ENCODE measurements around the gene NOP16. TPM values are rescaled to one million over a fixed set of nuclear protein-coding genes. Genes with fewer than 3 reads are reported as not detected.

The NOP16 gene
- total RNA-seq, 4 donors from 2014 or later = 7.5 to 23.4 (median 10.8) TPM

DNA sequence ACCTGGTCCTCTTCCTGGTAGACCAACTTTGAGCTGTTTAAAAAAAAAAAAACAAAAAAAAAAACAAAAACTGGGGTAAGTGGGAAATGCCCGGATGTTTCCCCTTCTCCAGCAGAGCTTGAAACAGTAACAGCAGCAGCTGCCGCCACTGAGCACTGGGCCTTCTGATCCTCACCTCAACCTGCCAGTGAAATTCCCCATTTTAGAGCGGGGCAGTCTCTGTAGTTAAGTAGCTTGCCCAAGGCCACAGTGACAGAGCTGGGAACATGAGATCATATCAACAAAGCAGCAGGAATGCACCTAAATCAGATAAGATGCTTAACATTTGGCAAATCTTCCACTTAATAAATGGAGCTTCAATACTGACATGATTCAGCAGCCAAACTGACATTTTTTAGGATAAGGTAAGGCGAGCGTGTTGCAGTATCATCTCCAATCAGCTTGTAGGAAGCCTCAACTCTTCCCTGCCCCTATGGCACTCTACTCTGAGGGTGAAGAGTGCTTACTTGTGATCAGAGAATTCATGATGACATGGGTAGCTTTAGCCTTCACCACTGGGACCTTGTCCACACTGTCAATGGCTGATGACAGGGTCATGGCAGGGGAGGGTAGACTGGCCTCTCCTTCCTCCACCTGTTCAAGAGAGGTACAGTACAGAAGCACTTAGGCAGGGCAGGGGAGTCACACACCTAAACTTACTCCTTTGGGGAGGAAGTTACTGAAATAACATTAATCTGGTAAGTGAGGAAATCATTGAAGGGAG is 36.1 kb downstream of the NOP16 start:
- no peak for TF ChIP-seq POLR2A (IDR thresholded peaks at IDR 0.05; ENCODE audit: low read depth)
- TF ChIP-seq EP300 (IDR thresholded peaks at IDR 0.05) = no peak
- TF ChIP-seq, protein P1, sequence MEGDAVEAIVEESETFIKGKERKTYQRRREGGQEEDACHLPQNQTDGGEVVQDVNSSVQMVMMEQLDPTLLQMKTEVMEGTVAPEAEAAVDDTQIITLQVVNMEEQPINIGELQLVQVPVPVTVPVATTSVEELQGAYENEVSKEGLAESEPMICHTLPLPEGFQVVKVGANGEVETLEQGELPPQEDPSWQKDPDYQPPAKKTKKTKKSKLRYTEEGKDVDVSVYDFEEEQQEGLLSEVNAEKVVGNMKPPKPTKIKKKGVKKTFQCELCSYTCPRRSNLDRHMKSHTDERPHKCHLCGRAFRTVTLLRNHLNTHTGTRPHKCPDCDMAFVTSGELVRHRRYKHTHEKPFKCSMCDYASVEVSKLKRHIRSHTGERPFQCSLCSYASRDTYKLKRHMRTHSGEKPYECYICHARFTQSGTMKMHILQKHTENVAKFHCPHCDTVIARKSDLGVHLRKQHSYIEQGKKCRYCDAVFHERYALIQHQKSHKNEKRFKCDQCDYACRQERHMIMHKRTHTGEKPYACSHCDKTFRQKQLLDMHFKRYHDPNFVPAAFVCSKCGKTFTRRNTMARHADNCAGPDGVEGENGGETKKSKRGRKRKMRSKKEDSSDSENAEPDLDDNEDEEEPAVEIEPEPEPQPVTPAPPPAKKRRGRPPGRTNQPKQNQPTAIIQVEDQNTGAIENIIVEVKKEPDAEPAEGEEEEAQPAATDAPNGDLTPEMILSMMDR (IDR thresholded peaks at IDR 0.05) = no peak
- no peak for TF ChIP-seq POLR2AphosphoS5 (IDR thresholded peaks at IDR 0.05)
- peaks cover 45 to 100% (median 92%) of the 10 kb centered on the region in 4 donors for H3K36me3 ChIP-seq
- H3K27ac ChIP-seq (replicated peaks in 1 of 4) = no peak overlapping the region
- 98% methylated on average over 5 of the region's 5 CpGs for WGBS
- DNase-seq (ENCODE audit: extremely low spot score) = no peak
- H3K9me3 ChIP-seq = no peaks in the 10 kb centered on the region
- peaks cover 0 to 5% (median 0%) of the 10 kb centered on the region in 4 donors for H3K4me1 ChIP-seq
- H3K4me3 ChIP-seq = no peak overlapping the region
- no peaks in the 10 kb centered on the region for H3K27me3 ChIP-seq
- intact Hi-C loops (cut with DNase I) = no loop called here

DNA sequence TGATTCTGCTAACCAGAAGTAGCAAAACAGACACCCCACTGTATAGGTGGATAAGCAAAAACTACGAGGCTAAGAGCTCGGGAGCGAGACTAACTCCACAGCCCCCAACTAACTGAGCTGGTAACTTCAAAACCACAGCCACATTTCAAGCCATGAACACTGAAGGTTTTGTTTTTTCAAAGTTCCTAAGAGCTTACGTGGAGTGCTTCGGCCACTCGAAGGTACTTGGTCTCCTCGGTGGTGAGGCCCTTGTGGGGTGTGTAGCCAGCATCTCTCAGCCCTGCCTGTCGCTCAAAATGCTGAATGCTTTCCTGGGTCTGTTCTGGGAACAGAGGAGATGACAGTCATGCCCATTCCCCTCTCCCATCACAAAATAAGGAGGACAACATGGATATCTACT is 38.0 kb downstream of the NOP16 start:
- Histone ChIP-seq H3K4me1 (no peaks in the 10 kb centered on the region), H3K9me3 (no peaks in the 10 kb centered on the region), H3K36me3 (peaks cover 58 to 100% (median 99%) of the 10 kb centered on the region in 4 donors), H3K27ac (replicated peaks in 1 of 4) (no peak overlapping the region), H3K4me3 (no peak overlapping the region), H3K27me3 (no peaks in the 10 kb centered on the region)
- WGBS = 96% methylated on average over 8 of the region's 8 CpGs
- intact Hi-C loops (cut with DNase I) = no loop called here
- TF ChIP-seq, protein P1 (IDR thresholded peaks at IDR 0.05) = no peak
- TF ChIP-seq POLR2AphosphoS5 (IDR thresholded peaks at IDR 0.05) (no peak), EP300 (IDR thresholded peaks at IDR 0.05) (no peak), POLR2A (IDR thresholded peaks at IDR 0.05; ENCODE audit: low read depth) (no peak)
- no peak for DNase-seq (ENCODE audit: extremely low spot score)

DNA sequence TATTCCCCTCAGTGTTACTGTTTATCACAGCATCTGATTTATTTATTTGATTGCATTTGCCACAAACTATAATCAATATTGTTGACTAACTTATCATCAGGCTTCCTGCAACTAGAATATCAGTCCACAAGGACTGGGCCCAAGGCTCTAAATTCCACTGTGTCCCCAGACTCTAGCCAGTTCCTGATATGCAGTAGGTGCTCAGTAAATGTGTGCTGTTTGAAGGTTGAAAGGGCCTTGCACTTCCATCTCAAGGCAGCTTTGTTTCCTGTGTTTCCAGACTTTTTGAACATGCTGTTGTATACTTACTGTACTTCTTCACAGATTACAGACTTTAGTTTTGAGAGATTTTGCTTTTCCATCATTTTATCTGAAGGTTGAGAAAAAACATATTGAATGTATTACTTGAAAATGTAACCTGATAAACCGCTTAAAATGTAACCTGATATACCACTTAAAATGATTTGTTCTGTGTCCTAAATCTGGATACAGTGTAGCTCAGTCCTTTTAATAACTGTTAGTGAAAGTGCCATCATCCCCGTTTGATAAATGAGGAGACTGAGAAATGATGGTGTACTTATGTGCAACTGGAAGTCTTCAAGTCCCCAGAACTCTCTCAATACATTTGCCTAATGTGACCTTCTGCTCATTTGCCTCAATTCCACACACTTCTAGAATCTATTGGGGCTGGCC is 45.5 kb downstream of the NOP16 start:
- Histone ChIP-seq H3K36me3 (peaks cover 22 to 43% (median 35%) of the 10 kb centered on the region in 4 donors), H3K27me3 (no peaks in the 10 kb centered on the region), H3K9me3 (no peaks in the 10 kb centered on the region), H3K4me3 (no peak overlapping the region), H3K4me1 (peaks cover 0 to 21% (median 13%) of the 10 kb centered on the region in 4 donors), H3K27ac (replicated peaks in 1 of 4) (peak overlapping the region in 2 of 4 donors; percentile 37 to 73)
- DNase-seq (ENCODE audit: extremely low spot score) = no peak
- intact Hi-C loops (cut with DNase I) = no loop called here
- TF ChIP-seq POLR2AphosphoS5 (IDR thresholded peaks at IDR 0.05) (no peak), EP300 (IDR thresholded peaks at IDR 0.05) (no peak), POLR2A (IDR thresholded peaks at IDR 0.05; ENCODE audit: low read depth) (no peak)
- TF ChIP-seq, protein P1 (IDR thresholded peaks at IDR 0.05) = no peak
- 40% methylated on average over 2 of the region's 2 CpGs for WGBS

DNA sequence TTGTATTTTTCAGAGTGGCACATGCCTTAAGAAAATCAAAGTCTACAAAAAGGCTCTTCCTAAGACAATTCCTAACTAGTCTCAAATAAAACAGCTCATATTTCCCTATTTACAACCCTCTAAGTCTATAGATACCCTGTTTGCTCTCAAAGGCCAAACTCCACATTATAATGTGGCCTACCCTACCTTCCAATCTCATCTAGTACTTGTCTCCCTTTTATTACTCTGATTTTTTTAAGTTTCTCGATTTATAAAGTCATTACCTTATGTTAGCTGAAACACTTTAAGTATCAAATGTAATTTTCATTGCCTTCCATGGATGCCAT is 46.3 kb downstream of the NOP16 start:
- Histone ChIP-seq H3K4me1 (peaks cover 0 to 27% (median 13%) of the 10 kb centered on the region in 4 donors), H3K27ac (replicated peaks in 1 of 4) (peak overlapping the region in 1 of 4 donors; percentile 73), H3K4me3 (no peak overlapping the region), H3K36me3 (peaks cover 19 to 43% (median 35%) of the 10 kb centered on the region in 4 donors), H3K27me3 (no peaks in the 10 kb centered on the region), H3K9me3 (no peaks in the 10 kb centered on the region)
- intact Hi-C loops (cut with DNase I) = no loop called here
- TF ChIP-seq POLR2AphosphoS5 (IDR thresholded peaks at IDR 0.05) (no peak), EP300 (IDR thresholded peaks at IDR 0.05) (no peak), POLR2A (IDR thresholded peaks at IDR 0.05; ENCODE audit: low read depth) (no peak)
- TF ChIP-seq, protein P1 (IDR thresholded peaks at IDR 0.05) = no peak
- 94% methylated on average over 1 of the region's 1 CpG for WGBS
- no peak for DNase-seq (ENCODE audit: extremely low spot score)
